ENCODE data around the gene DOCK7. TPM values are rescaled to one million over a fixed set of nuclear protein-coding genes. Genes with fewer than 3 reads are reported as not detected.

DOCK7 gene
- total and polyA plus RNA-seq, 2 of the 13 experiments (the other 11 are each of a cell fraction or from before 2014, with no cell fraction given), result 45.7 to 67.2 TPM

DNA sequence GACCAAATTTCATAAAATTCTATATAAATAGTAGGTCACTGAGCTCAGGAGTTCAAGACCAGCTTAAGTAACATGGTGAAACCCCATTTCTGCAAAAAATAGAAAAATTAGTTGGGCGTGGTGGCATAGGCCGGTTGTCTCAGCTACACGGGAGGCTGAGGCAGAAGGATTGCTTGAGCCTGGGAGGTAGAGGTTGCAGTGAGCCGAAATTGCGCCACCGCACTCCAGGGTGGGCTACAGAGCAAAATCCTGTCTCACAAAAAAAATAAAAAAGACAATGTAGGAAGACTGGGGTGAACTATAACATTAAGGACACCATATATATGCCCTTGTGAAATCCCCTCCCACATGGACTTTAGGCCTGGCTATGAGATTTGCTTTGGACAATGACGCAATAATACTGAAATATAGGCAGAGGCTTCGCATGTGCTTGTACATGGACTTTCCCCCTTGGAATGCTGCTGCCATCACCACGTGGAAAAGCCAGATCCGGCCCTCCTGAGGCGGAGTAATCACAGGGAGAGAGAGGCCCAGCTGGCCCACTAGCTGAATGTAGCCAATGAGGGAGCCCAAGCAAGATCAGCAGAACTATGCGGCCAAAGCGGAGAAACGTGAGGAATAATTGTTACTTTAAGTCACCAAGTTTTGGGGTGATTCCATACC, 264.5 kb downstream of the DOCK7 start (continued):
- TF ChIP-seq, protein P1, sequence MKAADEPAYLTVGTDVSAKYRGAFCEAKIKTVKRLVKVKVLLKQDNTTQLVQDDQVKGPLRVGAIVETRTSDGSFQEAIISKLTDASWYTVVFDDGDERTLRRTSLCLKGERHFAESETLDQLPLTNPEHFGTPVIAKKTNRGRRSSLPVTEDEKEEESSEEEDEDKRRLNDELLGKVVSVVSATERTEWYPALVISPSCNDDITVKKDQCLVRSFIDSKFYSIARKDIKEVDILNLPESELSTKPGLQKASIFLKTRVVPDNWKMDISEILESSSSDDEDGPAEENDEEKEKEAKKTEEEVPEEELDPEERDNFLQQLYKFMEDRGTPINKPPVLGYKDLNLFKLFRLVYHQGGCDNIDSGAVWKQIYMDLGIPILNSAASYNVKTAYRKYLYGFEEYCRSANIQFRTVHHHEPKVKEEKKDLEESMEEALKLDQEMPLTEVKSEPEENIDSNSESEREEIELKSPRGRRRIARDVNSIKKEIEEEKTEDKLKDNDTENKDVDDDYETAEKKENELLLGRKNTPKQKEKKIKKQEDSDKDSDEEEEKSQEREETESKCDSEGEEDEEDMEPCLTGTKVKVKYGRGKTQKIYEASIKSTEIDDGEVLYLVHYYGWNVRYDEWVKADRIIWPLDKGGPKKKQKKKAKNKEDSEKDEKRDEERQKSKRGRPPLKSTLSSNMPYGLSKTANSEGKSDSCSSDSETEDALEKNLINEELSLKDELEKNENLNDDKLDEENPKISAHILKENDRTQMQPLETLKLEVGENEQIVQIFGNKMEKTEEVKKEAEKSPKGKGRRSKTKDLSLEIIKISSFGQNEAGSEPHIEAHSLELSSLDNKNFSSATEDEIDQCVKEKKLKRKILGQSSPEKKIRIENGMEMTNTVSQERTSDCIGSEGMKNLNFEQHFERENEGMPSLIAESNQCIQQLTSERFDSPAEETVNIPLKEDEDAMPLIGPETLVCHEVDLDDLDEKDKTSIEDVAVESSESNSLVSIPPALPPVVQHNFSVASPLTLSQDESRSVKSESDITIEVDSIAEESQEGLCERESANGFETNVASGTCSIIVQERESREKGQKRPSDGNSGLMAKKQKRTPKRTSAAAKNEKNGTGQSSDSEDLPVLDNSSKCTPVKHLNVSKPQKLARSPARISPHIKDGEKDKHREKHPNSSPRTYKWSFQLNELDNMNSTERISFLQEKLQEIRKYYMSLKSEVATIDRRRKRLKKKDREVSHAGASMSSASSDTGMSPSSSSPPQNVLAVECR (CRISPR knock-in tag; IDR thresholded peaks at IDR 0.05; ENCODE audit: borderline replicate concordance), result peak; percentile 68; the same call in 1 of the 2 replicates
- peak; percentile 42; the same call in 1 of the 2 replicates for TF ChIP-seq PHF20 (CRISPR knock-in tag; IDR thresholded peaks at IDR 0.05)
- 0 out of 2 replicates have a peak, but pooled peaks have one; percentile 30 for TF ChIP-seq ZNF263 (CRISPR knock-in tag; IDR thresholded peaks at IDR 0.05)
- TF ChIP-seq ZNF33B (CRISPR knock-in tag; IDR thresholded peaks at IDR 0.05), result 0 out of 2 replicates have a peak, but pooled peaks have one; percentile 32
- peak; percentile 56; the same call in 1 of the 2 replicates for TF ChIP-seq ZNF792 (CRISPR knock-in tag; IDR thresholded peaks at IDR 0.05)
- TF ChIP-seq, protein P2, sequence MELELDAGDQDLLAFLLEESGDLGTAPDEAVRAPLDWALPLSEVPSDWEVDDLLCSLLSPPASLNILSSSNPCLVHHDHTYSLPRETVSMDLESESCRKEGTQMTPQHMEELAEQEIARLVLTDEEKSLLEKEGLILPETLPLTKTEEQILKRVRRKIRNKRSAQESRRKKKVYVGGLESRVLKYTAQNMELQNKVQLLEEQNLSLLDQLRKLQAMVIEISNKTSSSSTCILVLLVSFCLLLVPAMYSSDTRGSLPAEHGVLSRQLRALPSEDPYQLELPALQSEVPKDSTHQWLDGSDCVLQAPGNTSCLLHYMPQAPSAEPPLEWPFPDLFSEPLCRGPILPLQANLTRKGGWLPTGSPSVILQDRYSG (CRISPR knock-in tag; IDR thresholded peaks at IDR 0.05), result peak; percentile 80; the same call in 1 of the 2 replicates
- TF ChIP-seq NFATC3 (CRISPR knock-in tag; IDR thresholded peaks at IDR 0.05), result peak; percentile 91; the same call in 1 of the 2 replicates
- TF ChIP-seq, protein P3, sequence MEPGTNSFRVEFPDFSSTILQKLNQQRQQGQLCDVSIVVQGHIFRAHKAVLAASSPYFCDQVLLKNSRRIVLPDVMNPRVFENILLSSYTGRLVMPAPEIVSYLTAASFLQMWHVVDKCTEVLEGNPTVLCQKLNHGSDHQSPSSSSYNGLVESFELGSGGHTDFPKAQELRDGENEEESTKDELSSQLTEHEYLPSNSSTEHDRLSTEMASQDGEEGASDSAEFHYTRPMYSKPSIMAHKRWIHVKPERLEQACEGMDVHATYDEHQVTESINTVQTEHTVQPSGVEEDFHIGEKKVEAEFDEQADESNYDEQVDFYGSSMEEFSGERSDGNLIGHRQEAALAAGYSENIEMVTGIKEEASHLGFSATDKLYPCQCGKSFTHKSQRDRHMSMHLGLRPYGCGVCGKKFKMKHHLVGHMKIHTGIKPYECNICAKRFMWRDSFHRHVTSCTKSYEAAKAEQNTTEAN (CRISPR knock-in tag; conservative IDR thresholded peaks at IDR 0.05), result peak; percentile 57; the same call in 1 of the 2 replicates
- TF ChIP-seq, protein P4, sequence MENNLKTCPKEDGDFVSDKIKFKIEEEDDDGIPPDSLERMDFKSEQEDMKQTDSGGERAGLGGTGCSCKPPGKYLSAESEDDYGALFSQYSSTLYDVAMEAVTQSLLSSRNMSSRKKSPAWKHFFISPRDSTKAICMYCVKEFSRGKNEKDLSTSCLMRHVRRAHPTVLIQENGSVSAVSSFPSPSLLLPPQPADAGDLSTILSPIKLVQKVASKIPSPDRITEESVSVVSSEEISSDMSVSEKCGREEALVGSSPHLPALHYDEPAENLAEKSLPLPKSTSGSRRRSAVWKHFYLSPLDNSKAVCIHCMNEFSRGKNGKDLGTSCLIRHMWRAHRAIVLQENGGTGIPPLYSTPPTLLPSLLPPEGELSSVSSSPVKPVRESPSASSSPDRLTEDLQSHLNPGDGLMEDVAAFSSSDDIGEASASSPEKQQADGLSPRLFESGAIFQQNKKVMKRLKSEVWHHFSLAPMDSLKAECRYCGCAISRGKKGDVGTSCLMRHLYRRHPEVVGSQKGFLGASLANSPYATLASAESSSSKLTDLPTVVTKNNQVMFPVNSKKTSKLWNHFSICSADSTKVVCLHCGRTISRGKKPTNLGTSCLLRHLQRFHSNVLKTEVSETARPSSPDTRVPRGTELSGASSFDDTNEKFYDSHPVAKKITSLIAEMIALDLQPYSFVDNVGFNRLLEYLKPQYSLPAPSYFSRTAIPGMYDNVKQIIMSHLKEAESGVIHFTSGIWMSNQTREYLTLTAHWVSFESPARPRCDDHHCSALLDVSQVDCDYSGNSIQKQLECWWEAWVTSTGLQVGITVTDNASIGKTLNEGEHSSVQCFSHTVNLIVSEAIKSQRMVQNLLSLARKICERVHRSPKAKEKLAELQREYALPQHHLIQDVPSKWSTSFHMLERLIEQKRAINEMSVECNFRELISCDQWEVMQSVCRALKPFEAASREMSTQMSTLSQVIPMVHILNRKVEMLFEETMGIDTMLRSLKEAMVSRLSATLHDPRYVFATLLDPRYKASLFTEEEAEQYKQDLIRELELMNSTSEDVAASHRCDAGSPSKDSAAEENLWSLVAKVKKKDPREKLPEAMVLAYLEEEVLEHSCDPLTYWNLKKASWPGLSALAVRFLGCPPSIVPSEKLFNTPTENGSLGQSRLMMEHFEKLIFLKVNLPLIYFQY (CRISPR knock-in tag; IDR thresholded peaks at IDR 0.05; ENCODE audit: borderline replicate concordance), result peak; percentile 83; the same call in 1 of the 2 replicates
- TF ChIP-seq ZNF234 (CRISPR knock-in tag; conservative IDR thresholded peaks at IDR 0.05), result no peak
- no peak for TF ChIP-seq ZNF703 (CRISPR knock-in tag; IDR thresholded peaks at IDR 0.05; ENCODE audit: borderline replicate concordance)
- 0 out of 2 replicates have a peak, but pooled peaks have one; percentile 46 for TF ChIP-seq ZNF543 (CRISPR knock-in tag; IDR thresholded peaks at IDR 0.05)
- TF ChIP-seq RFX5 (IDR thresholded peaks at IDR 0.05; ENCODE audit: low read depth, low read length), result peak; percentile 52; the same call in 1 of the 2 replicates
- TF ChIP-seq, protein P5, sequence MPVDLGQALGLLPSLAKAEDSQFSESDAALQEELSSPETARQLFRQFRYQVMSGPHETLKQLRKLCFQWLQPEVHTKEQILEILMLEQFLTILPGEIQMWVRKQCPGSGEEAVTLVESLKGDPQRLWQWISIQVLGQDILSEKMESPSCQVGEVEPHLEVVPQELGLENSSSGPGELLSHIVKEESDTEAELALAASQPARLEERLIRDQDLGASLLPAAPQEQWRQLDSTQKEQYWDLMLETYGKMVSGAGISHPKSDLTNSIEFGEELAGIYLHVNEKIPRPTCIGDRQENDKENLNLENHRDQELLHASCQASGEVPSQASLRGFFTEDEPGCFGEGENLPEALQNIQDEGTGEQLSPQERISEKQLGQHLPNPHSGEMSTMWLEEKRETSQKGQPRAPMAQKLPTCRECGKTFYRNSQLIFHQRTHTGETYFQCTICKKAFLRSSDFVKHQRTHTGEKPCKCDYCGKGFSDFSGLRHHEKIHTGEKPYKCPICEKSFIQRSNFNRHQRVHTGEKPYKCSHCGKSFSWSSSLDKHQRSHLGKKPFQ (CRISPR knock-in tag; IDR thresholded peaks at IDR 0.05; ENCODE audit: insufficient replicate concordance), result peak; percentile 56
- no peak for TF ChIP-seq GLI4 (CRISPR knock-in tag; IDR thresholded peaks at IDR 0.05; ENCODE audit: borderline replicate concordance)
- TF ChIP-seq ELF3 (CRISPR knock-in tag; IDR thresholded peaks at IDR 0.05), result peak; percentile 57

Measured in HepG2 (cell line).